GM10248 (cell line): ENCODE measurements around the gene ZNF263.

Experiments
- CTCF ChIA-PET: fragments of 300-600 bp; sonication (Branson Sonifier 250); formaldehyde crosslinking; extraction: SDS; loops from one replicate; lab custom pipeline; 2021; ENCODE audit warnings: antibody characterized with exemption; lab: Yijun Ruan, JAX
- POLR2A ChIA-PET: fragments of 350-650 bp; sonication (Branson Sonifier 250); formaldehyde crosslinking; extraction: SDS; loops from one replicate; lab custom pipeline; 2020; ENCODE audit warnings: antibody characterized with exemption; lab: Yijun Ruan, JAX
- DNase-seq: peaks from one replicate; pipeline ENCODE4 v3.0.0; 2012; ENCODE audit errors: extremely low spot score
- CTCF ChIP-seq: IDR thresholded peaks from 2 replicates; pipeline ENCODE4 v1.5.1; 2012; ENCODE audit warnings: mild to moderate bottlenecking, low read depth; ENCODE audit errors: extremely low read depth, missing control alignments, control extremely low read depth

The ZNF263 gene

DNA sequence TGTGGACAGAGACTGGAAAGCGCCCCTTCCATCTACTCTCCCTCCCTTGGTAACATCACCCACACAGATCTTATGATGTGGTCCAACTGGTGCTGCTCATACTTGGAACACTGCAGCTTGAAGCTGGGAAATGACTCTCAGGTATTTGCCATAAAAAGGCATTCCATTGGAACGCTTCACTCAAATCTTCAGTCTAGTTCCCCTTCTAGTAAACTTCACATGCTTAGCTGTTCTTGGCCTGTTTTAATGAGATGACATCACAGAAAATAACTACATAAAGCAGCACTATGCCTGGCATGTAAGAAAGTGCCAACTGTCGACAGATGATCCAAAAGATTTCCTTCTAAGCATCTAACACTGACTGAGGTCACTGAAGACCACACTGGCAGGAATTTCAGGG lies 9.3 kb downstream of the ZNF263 start:
- TF ChIP-seq CTCF, result no peak
- ChIA-PET POLR2A (no interaction called here), CTCF (interaction anchor here (1.3 kb wide), 1 partner anchor 9 kb away, joined by 5 read pairs; the partner anchor contains the start of gene ZNF263)
- DNase-seq, result no peak

DNA sequence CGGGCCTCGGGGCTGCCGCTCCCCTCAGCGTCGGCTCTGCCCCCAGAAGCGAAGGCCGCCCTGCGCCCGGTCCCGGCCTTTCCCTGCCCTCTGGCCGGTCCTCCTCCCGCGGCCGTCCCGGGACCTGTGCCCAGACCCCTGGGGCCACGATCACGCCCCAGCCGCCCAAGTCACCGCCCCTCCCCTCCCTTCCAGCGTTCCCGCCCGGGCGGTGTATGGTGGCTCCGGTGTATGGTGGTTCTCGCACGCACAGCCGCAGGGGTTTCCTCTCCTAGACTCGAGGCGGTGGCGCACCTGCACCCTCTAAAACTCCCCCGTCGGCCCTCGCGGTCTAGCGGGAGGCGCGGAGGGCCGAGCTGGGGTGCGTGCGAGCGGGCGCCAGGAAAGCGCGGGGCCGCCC lies 11.9 kb downstream of the ZNF263 start:
- POLR2A ChIA-PET, result no interaction called here

GRCh38 chr16:3295783-3296182 lies 12.5 kb downstream of the ZNF263 start:
- ChIA-PET POLR2A (no interaction called here), CTCF (interaction anchor here (0.9 kb wide), 1 partner anchor 19 kb away, joined by 3 read pairs; no protein-coding TSS in a partner anchor)
- no peak for TF ChIP-seq CTCF
- no peak for DNase-seq

More for the DNA sequence above, 11.9 kb downstream of the ZNF263 start:
- CTCF ChIA-PET, result no interaction called here
- TF ChIP-seq CTCF, result no peak
- no peak for DNase-seq

DNA sequence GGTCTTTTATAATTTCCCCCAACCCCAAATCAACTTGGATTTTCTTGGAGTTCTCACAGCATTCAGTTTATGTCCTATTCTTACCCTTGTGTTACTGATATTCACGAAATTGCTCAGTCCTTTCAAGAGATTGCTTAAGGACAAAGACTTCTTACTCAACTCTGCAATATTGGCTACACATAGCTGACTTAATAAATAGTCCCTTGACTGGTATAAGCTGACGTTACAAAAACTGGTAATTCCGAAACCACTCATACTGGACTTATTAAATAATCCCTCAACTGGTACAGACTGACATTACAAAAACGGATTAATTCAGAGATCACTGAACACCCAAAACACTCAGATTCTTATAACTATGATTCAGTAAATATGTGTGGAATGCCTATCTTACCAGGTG lies 21.1 kb downstream of the ZNF263 start:
- ChIA-PET CTCF (interaction anchor here (0.9 kb wide), 1 partner anchor 10 kb away, joined by 3 read pairs; no protein-coding TSS in a partner anchor), POLR2A (interaction anchor here (0.6 kb wide), 1 partner anchor 667 kb away, joined by 3 read pairs; no protein-coding TSS in a partner anchor)
- no peak for TF ChIP-seq CTCF
- no peak for DNase-seq

GRCh38 chr16:3305109-3306068 lies 22.1 kb downstream of the ZNF263 start, which contains the start of the genes TIGD7 and ZNF75A:
Gene TIGD7 (minus strand): TSS chr16:3305430. CDS start chr16:3300614, 4,816 bp downstream.
Gene ZNF75A (plus strand): TSS chr16:3305497. CDS start chr16:3308429, 2,932 bp downstream.
- ChIA-PET CTCF (interaction anchor here (0.9 to 1.8 kb wide), 3 partner anchors 11 to 39 kb away, joined by 3 to 7 read pairs (median 3); no protein-coding TSS in a partner anchor), POLR2A (interaction anchor here (1.0 kb wide), 1 partner anchor 96 kb away, joined by 3 read pairs; the partner anchor contains the start of gene ZNF174)
- peak; percentile 91 for DNase-seq
- TF ChIP-seq CTCF, result no peak

DNA sequence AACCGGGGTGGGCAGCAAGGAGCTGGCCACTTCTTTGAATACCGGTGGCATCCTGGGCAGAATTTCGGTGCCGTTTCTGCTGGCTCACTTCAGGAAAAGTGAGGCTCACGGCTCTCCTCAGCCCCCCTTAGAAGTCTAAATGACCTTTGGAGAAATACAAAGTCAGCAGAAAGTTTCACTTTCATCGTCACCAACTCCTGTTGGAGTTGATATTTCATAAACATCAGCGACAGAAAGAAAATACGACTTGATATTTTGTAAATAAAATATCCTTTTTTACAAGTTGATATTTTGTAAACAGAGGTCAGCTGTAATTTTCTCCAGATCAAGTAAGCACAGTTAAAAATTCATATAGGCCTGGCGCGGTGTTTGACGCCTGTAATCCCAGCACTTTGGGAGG lies 22.8 kb downstream of the ZNF263 start:
- ChIA-PET CTCF (interaction anchor here (1.3 to 1.8 kb wide), 2 partner anchors 22 to 39 kb away, joined by 3 to 7 read pairs; no protein-coding TSS in a partner anchor), POLR2A (interaction anchor here (1.0 kb wide), 1 partner anchor 95 kb away, joined by 3 read pairs; the partner anchor contains the start of gene ZNF174)
- no peak for DNase-seq
- TF ChIP-seq CTCF, result no peak
